Bronchus fibroblast of lung (primary cell): ENCODE measurements around the gene ZNF662. TPM values are rescaled to one million over a fixed set of nuclear protein-coding genes. Genes with fewer than 3 reads are reported as not detected.

Experiments used
- total RNA-seq: library from RNA; depleted of rRNA; stranded (reverse); fragments of >200 nt; gene quantifications from 2 replicates; pipeline ENCODE4 v1.2.3, GENCODE V29; 2015

The ZNF662 gene
- 1.0 and 1.3 TPM in 2 replicates for total RNA-seq

GRCh38 chr3:42906070-42906847, at the start of gene ZNF662:
ZNF662 (plus strand) TSS chr3:42906142; CDS start chr3:42908115, 1,973 bp downstream.

GRCh38 chr3:42875325-42876151, 30.4 kb upstream of the ZNF662 start, which contains the start of gene CYP8B1:
CYP8B1 (minus strand) TSS chr3:42875879; CDS start chr3:42875816, 63 bp downstream.

Other genes starting within 250 kb of the ZNF662 start
- gene KLHL40, start 220.6 kb upstream of the ZNF662 start, total RNA-seq, result not detected in 2 replicates
- gene HHATL, start 203.3 kb upstream of the ZNF662 start, total RNA-seq, result not detected in 2 replicates
- 1.2 and 2.7 TPM in 2 replicates for gene CCDC13, start 132.9 kb upstream of the ZNF662 start, total RNA-seq
- 134 and 168 TPM in 2 replicates for gene HIGD1A, start 101.7 kb upstream of the ZNF662 start, total RNA-seq
- under 0.01 and 0.50 TPM in 2 replicates for gene ACKR2, start 96.7 kb upstream of the ZNF662 start, total RNA-seq
- gene CYP8B1, start 30.3 kb upstream of the ZNF662 start, total RNA-seq, result not detected in 2 replicates
- gene GASK1A, start 73.2 kb downstream of the ZNF662 start, total RNA-seq, result 0.50 and 1.2 TPM in 2 replicates
- 17.8 and 18.6 TPM in 2 replicates for gene POMGNT2, start 199.9 kb downstream of the ZNF662 start, total RNA-seq